Bronchial epithelial cell (primary cell): ENCODE measurements around the gene ZNF628. TPM values are rescaled to one million over a fixed set of nuclear protein-coding genes. Genes with fewer than 3 reads are reported as not detected.

ENCODE experiments used
- DNase-seq: peaks from one replicate; pipeline ENCODE4 v3.0.0-alpha.2; 2010; ENCODE audit warnings: low read depth
- FAIRE-seq: peaks from 2 replicates; lab custom pipeline; 2011; peaks lifted over from hg19 to GRCh38; lab: Jason Lieb, UNC
- H3K27me3 ChIP-seq: 2 replicates; pipeline ENCODE4 v1.5.1; 2011; ENCODE audit warnings: low read length; ENCODE audit not compliant: control insufficient read depth, insufficient read depth
- H3K36me3 ChIP-seq: 2 replicates; pipeline ENCODE4 v1.5.1; 2011; ENCODE audit warnings: low read length; ENCODE audit not compliant: control insufficient read depth, insufficient read depth
- H3K4me3 ChIP-seq: 2 replicates; pipeline ENCODE4 v1.5.1; 2011; ENCODE audit warnings: mild to moderate bottlenecking, low read depth, low read length, control low read depth
- CTCF ChIP-seq: IDR thresholded peaks from 2 replicates; pipeline ENCODE4 v1.5.1; 2011; ENCODE audit warnings: mild to moderate bottlenecking, moderate library complexity, low read length, control low read depth, inconsistent platforms; ENCODE audit not compliant: insufficient read depth, severe bottlenecking
- total RNA-seq: library from RNA; depleted of rRNA; stranded (reverse); fragments of >200 nt; gene quantifications from 2 replicates; pipeline ENCODE4 v1.2.1, GENCODE V29; 2014

The ZNF628 gene
- total RNA-seq = 0.79 and 1.0 TPM in 2 replicates

- FAIRE-seq (no peak), DNase-seq (peak; percentile 90)
- no peaks in the 10 kb centered on the region for H3K36me3 ChIP-seq
- H3K27me3 ChIP-seq = no peaks in the 10 kb centered on the region
- H3K4me3 ChIP-seq = peak within 1 kb of the TSS; percentile 58
- TF ChIP-seq CTCF = no peak
These were observed at the start of gene ZNF628 for GRCh38 chr19:55476100-55476775. TSS of gene ZNF628 (plus strand) at chr19:55476617. CDS start at chr19:55479911, 3,294 bp downstream.

- no peak for TF ChIP-seq CTCF
- no peak overlapping the region for H3K4me3 ChIP-seq
- DNase-seq = no peak
- no peaks in the 10 kb centered on the region for H3K27me3 ChIP-seq
- no peaks in the 10 kb centered on the region for H3K36me3 ChIP-seq
- no peak for FAIRE-seq
These were observed 45.2 kb upstream of the ZNF628 start for GRCh38 chr19:55431183-55431582.

- H3K4me3 ChIP-seq = no peak overlapping the region
- TF ChIP-seq CTCF = no peak
- H3K36me3 ChIP-seq = no peaks in the 10 kb centered on the region
- DNase-seq = no peak
- no peaks in the 10 kb centered on the region for H3K27me3 ChIP-seq
- peak; percentile 66 for FAIRE-seq
These were observed 44.0 kb upstream of the ZNF628 start for GRCh38 chr19:55432241-55432959.

GRCh38 chr19:55433292-55433691, 43.1 kb upstream of the ZNF628 start:
- TF ChIP-seq CTCF = no peak
- H3K4me3 ChIP-seq = no peak overlapping the region
- FAIRE-seq = no peak
- peaks cover 2% of the 10 kb centered on the region for H3K27me3 ChIP-seq
- DNase-seq = no peak
- no peaks in the 10 kb centered on the region for H3K36me3 ChIP-seq

- Histone ChIP-seq H3K4me3 (no peak overlapping the region), H3K27me3 (peaks cover 7% of the 10 kb centered on the region), H3K36me3 (no peaks in the 10 kb centered on the region)
- no peak for TF ChIP-seq CTCF
- DNase-seq = no peak
- FAIRE-seq = peak; percentile 100
These were observed 42.0 kb upstream of the ZNF628 start for GRCh38 chr19:55434356-55434919.
